ENCODE data around the gene ARL6IP4. TPM values are rescaled to one million over a fixed set of nuclear protein-coding genes. Genes with fewer than 3 reads are reported as not detected.

ARL6IP4 gene
- total RNA-seq, 2 experiments from 2014 or later, result 159 to 177 TPM

- intact Hi-C loops (cut with micrococcal nuclease), result no loop called here
Measured at GRCh38 chr12:122961531-122962329, 18.8 kb upstream of the ARL6IP4 start.

GRCh38 chr12:122963941-122964265 is 16.6 kb upstream of the ARL6IP4 start:
- no peaks in the 10 kb centered on the region for H3K27me3 Mint-ChIP-seq (ENCODE audit: low read depth)
- CTCF ChIA-PET, result interaction anchor here (1.0 to 1.7 kb wide), 2 partner anchors 11 to 169 kb away, joined by 3 to 4 read pairs; no protein-coding TSS in a partner anchor
- no peaks in the 10 kb centered on the region for H3K36me3 Mint-ChIP-seq (ENCODE audit: low read depth)
- DNase-seq, result no peak
- no peak overlapping the region for H3K27ac Mint-ChIP-seq
- H3K4me3 Mint-ChIP-seq, result no peak overlapping the region
- peaks cover 5% of the 10 kb centered on the region for H3K4me1 Mint-ChIP-seq (ENCODE audit: low read depth)
- intact Hi-C loops (cut with micrococcal nuclease), result no loop called here
- H3K9me3 Mint-ChIP-seq, result no peaks in the 10 kb centered on the region

More at GRCh38 chr12:122961531-122962329, 18.8 kb upstream of the ARL6IP4 start:
- H3K27ac Mint-ChIP-seq, result no peak overlapping the region
- no peak for DNase-seq
- CTCF ChIA-PET, result no interaction called here
- no peak overlapping the region for H3K4me3 Mint-ChIP-seq
- H3K36me3 Mint-ChIP-seq (ENCODE audit: low read depth), result no peaks in the 10 kb centered on the region
- peaks cover 5% of the 10 kb centered on the region for H3K4me1 Mint-ChIP-seq (ENCODE audit: low read depth)
- no peaks in the 10 kb centered on the region for H3K27me3 Mint-ChIP-seq (ENCODE audit: low read depth)
- H3K9me3 Mint-ChIP-seq, result no peaks in the 10 kb centered on the region

DNA sequence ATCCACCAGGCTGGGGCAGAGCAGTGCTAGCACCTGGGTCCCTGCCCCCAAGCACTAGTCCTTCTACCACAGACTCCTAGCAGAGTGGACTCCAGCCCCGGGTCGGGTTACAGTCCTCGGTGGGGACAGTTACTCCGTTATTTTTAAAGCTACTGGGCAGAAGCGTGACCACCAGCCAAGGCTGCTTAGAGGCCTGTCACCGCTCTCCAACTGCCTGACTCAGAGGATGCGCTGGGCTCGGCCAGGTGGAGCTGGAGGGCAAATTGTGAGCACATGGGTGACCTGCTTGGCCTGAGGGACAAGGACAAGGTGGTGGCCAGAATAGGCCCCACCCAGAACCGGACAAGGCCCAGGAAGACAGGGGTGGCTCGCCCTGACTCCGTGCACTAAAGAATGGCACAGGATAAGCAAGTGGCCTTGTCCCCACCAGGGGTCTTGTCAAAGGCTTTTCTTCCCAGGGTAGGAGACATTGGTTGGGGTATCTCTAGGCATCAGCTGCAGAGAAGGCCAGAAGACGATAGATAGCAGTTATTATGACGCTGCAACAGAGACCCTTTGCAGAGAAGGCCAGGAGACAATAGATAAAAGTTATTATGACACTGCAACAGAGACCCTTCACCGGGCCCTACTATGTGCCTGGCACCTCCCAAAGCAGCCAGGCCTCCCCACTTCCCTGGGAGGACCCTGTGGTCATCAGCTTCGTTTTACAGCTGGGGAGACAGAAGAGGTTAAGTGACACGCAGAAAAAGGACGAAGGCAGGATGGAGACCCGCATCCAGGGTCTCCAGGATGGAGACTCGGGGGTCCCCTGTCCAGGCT is 15.8 kb upstream of the ARL6IP4 start:
- no peak for DNase-seq
- no peaks in the 10 kb centered on the region for H3K9me3 Mint-ChIP-seq
- no peaks in the 10 kb centered on the region for H3K36me3 Mint-ChIP-seq (ENCODE audit: low read depth)
- intact Hi-C loops (cut with micrococcal nuclease), result no loop called here
- peak overlapping the region; percentile 49 for H3K4me3 Mint-ChIP-seq
- CTCF ChIA-PET, result interaction anchor here (0.6 to 1.7 kb wide), 4 partner anchors 12 to 328 kb away, joined by 3 to 4 read pairs (median 4); no protein-coding TSS in a partner anchor
- H3K27me3 Mint-ChIP-seq (ENCODE audit: low read depth), result no peaks in the 10 kb centered on the region
- H3K4me1 Mint-ChIP-seq (ENCODE audit: low read depth), result peaks cover 5% of the 10 kb centered on the region
- no peak overlapping the region for H3K27ac Mint-ChIP-seq

DNA sequence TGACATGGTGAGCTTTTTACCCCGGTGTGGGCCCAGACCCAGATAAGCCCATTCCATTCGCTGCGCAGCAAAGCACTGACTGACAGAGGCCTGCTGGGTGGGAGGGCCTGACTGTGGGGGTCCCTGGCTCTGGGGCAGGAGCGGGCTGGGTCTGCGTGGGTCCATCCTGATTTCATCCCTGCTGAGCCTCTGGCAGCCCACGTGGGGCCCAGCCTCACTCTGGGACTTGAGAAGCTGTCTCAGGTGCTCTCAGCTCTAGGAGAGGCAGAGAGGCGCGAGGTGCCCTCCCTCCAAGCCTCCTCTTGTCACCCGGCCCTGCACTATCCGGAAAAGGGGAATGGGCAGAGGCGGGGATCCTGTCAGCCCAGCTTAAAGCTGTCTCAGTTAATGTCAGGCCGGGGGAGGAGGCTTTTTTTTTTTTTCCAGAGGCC is 15.1 kb upstream of the ARL6IP4 start:
- Mint-ChIP-seq H3K9me3 (no peaks in the 10 kb centered on the region), H3K27me3 (ENCODE audit: low read depth) (no peaks in the 10 kb centered on the region), H3K4me3 (peak overlapping the region; percentile 49), H3K4me1 (ENCODE audit: low read depth) (peaks cover 5% of the 10 kb centered on the region), H3K27ac (no peak overlapping the region), H3K36me3 (ENCODE audit: low read depth) (no peaks in the 10 kb centered on the region)
- DNase-seq, result no peak
- intact Hi-C loops (cut with micrococcal nuclease), result no loop called here
- CTCF ChIA-PET, result interaction anchor here (0.6 to 1.7 kb wide), 2 partner anchors 13 to 329 kb away, joined by 4 read pairs; no protein-coding TSS in a partner anchor

GRCh38 chr12:122965851-122966742 is 14.4 kb upstream of the ARL6IP4 start, which contains the start of gene ABCB9:
Gene ABCB9, minus strand, starts transcription at chr12:122966463. Its CDS starts 6,228 bp downstream, at chr12:122960235.
- peaks cover 5% of the 10 kb centered on the region for H3K4me1 Mint-ChIP-seq (ENCODE audit: low read depth)
- CTCF ChIA-PET, result interaction anchor here (1.0 to 1.9 kb wide), 2 partner anchors 105 to 172 kb away, joined by 3 to 7 read pairs; no protein-coding TSS in a partner anchor

GRCh38 chr12:122966743-122967550 is 13.5 kb upstream of the ARL6IP4 start:
- no peak overlapping the region for H3K4me3 Mint-ChIP-seq
- CTCF ChIA-PET, result interaction anchor here (1.0 to 1.9 kb wide), 2 partner anchors 106 to 173 kb away, joined by 3 to 7 read pairs; no protein-coding TSS in a partner anchor
- H3K36me3 Mint-ChIP-seq (ENCODE audit: low read depth), result no peaks in the 10 kb centered on the region
- peaks cover 5% of the 10 kb centered on the region for H3K4me1 Mint-ChIP-seq (ENCODE audit: low read depth)
- H3K27ac Mint-ChIP-seq, result no peak overlapping the region
- no peak for DNase-seq
- no peaks in the 10 kb centered on the region for H3K27me3 Mint-ChIP-seq (ENCODE audit: low read depth)
- intact Hi-C loops (cut with micrococcal nuclease), result loop anchor here (1.0 to 2.0 kb wide), 2 partner anchors 266 to 440 kb away; partner anchors contain the start of genes KNTC1, MPHOSPH9, MTRFR and RSRC2
- no peaks in the 10 kb centered on the region for H3K9me3 Mint-ChIP-seq

More at GRCh38 chr12:122965851-122966742, 14.4 kb upstream of the ARL6IP4 start, which contains the start of gene ABCB9:
- Mint-ChIP-seq H3K4me3 (peak within 1 kb of the TSS; percentile 64), H3K27me3 (ENCODE audit: low read depth) (no peaks in the 10 kb centered on the region), H3K27ac (no peak within 1 kb of the TSS), H3K36me3 (ENCODE audit: low read depth) (no peaks in the 10 kb centered on the region), H3K9me3 (no peaks in the 10 kb centered on the region)
- intact Hi-C loops (cut with micrococcal nuclease), result loop anchor here (1.0 to 2.0 kb wide), 2 partner anchors 267 to 439 kb away; partner anchors contain the start of genes KNTC1, MPHOSPH9, MTRFR and RSRC2
- peak; percentile 98 for DNase-seq

DNA sequence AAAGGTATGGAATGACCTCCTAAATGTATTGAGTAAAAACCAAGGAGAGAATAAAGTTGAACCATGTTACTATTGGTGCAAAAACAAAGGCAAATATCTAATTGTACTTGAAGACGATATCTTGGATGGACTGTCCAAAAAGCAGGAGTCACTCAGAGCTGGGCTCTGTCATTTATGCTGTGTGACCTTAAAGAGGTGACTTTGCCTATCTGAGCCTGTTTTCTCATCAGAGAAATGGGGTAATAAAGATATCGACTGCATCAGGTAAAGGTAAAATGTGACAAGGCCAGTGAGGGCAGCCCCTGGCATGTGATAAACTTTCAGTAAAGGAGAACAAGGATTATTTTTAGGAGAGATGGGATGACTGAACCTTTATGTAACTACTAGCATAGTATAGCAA is 12.4 kb upstream of the ARL6IP4 start:
- intact Hi-C loops (cut with micrococcal nuclease), result no loop called here
- Mint-ChIP-seq H3K36me3 (ENCODE audit: low read depth) (no peaks in the 10 kb centered on the region), H3K27me3 (ENCODE audit: low read depth) (no peaks in the 10 kb centered on the region), H3K27ac (no peak overlapping the region), H3K4me1 (ENCODE audit: low read depth) (peaks cover 7% of the 10 kb centered on the region), H3K9me3 (no peaks in the 10 kb centered on the region), H3K4me3 (no peak overlapping the region)
- DNase-seq, result no peak
- CTCF ChIA-PET, result interaction anchor here (1.3 kb wide), 1 partner anchor 270 kb away, joined by 5 read pairs; no protein-coding TSS in a partner anchor

GRCh38 chr12:122969676-122970075 is 10.8 kb upstream of the ARL6IP4 start:
- no peak overlapping the region for H3K4me3 Mint-ChIP-seq
- H3K36me3 Mint-ChIP-seq (ENCODE audit: low read depth), result no peaks in the 10 kb centered on the region
- no peaks in the 10 kb centered on the region for H3K9me3 Mint-ChIP-seq
- DNase-seq, result no peak
- no peaks in the 10 kb centered on the region for H3K27me3 Mint-ChIP-seq (ENCODE audit: low read depth)
- H3K4me1 Mint-ChIP-seq (ENCODE audit: low read depth), result peaks cover 13% of the 10 kb centered on the region
- CTCF ChIA-PET, result interaction anchor here (0.7 kb wide), 1 partner anchor 265 kb away, joined by 5 read pairs; no protein-coding TSS in a partner anchor
- no peak overlapping the region for H3K27ac Mint-ChIP-seq
- intact Hi-C loops (cut with micrococcal nuclease), result loop anchor here (10.0 kb wide), 2 partner anchors 465 to 745 kb away; partner anchors contain the start of genes ATP6V0A2 and RILPL2

DNA sequence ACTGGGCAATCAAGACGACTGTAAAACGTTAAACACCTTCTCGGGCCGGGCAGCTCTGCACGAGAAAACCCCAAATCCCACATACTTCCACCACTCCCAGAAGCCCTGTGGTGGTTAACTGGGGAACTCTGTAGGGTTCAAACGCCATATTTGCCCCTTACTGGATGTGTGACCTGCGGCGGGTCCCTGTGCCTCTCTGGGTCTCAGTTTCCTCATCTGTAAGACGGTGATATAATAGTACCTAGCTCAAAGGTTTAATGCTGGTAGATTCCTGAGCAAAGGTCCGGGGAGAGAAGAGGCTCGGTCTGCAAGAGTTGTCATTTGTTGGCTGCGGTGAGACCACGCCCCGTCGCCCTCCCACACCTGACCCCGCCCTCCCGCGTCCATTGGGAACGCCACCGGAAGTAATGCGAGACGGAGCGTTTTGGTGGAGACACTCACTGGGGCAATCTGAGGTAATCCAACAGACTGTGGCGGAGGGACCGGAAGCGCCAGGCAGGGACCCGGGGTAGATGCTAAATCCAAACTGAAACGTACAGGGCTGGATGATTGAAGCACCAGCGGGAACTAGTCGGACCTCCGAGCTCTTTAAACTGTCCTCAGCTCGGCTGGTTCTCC is 6.1 kb upstream of the ARL6IP4 start:
- H3K4me1 Mint-ChIP-seq (ENCODE audit: low read depth), result peaks cover 33% of the 10 kb centered on the region
- H3K27me3 Mint-ChIP-seq (ENCODE audit: low read depth), result no peaks in the 10 kb centered on the region
- DNase-seq, result peak; percentile 100
- H3K9me3 Mint-ChIP-seq, result no peaks in the 10 kb centered on the region
- CTCF ChIA-PET, result interaction anchor here (0.9 to 1.1 kb wide), 3 partner anchors 180 to 628 kb away, joined by 3 to 4 read pairs (median 3); no protein-coding TSS in a partner anchor
- intact Hi-C loops (cut with micrococcal nuclease), result loop anchor here (1.0 to 10.0 kb wide), 12 partner anchors 27 to 740 kb away; partner anchors contain the start of genes ATP6V0A2, DDX55, KNTC1 and PITPNM2
- H3K36me3 Mint-ChIP-seq (ENCODE audit: low read depth), result no peaks in the 10 kb centered on the region
- peak overlapping the region; percentile 90 for H3K4me3 Mint-ChIP-seq
- peak overlapping the region; percentile 100 for H3K27ac Mint-ChIP-seq

Measured in activated naive CD4-positive, alpha-beta T cell treated with anti-CD3 and anti-CD28 coated beads for 36 hours (primary cell).